Measurements from ENCODE around the gene SNAI3. TPM values are rescaled to one million over a fixed set of nuclear protein-coding genes. Genes with fewer than 3 reads are reported as not detected.

The SNAI3 gene
- total and polyA plus RNA-seq, 9 of the 15 experiments (the other 6 are each of a cell fraction or from before 2014, with no cell fraction given), result 0.04 to 4.1 (median 0.80) TPM; not detected in 1

DNA sequence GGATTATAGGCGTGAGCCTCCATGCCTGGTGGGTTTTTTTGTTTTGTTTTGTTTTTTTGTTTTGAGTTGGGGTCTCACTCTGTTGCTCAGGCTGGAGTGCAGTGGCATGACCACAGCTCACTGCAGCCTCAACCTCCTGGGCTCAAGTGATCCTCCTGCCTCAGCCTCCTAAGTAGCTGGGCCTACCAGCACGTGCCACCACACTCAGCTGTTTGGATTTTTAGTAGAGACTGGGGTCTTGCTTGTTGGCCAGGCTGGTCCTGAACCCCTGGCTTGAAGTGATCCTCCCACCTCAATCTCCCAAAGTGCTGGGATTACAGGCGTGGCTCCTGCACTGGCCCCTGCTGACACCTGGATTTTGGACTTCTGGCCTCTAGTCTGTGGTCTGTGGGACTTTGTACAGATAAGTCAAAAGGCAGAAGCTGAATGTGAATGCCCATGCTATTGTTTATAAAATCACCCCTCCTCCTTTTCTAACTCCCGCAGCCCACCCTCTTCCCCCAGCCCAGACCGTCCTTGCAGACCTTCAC, 5.7 kb downstream of the SNAI3 start:
- Histone ChIP-seq H3K9me1 (ENCODE audit: control insufficient read depth, insufficient read depth, low read length) (no peaks in the 10 kb centered on the region), H2AFZ (ENCODE audit: low read depth, low read length) (no peak overlapping the region), H3K27ac (ENCODE audit: extremely low read depth, low read depth, low read length) (no peak overlapping the region), H3K4me1 (replicated peaks in 1 of 2; ENCODE audit: control insufficient read depth in 2 of 2, insufficient read depth in 2 of 2, low read length in 2 of 2) (peaks cover 3 to 50% of the 10 kb centered on the region in 2 experiments; a peak in 3 of 5 replicates), H3K79me2 (ENCODE audit: control insufficient read depth, insufficient read depth, low read length) (no peaks in the 10 kb centered on the region), H3K27me3 (ENCODE audit: control insufficient read depth in 2 of 2, insufficient read depth in 2 of 2, low read length in 2 of 2) (no peaks in the 10 kb centered on the region), H3K4me3 (no peak overlapping the region), H3K4me2 (ENCODE audit: insufficient read depth, low read length) (no peak overlapping the region), H3K9me3 (replicated peaks; ENCODE audit: control insufficient read depth, insufficient read depth, low read depth, low read length) (no peaks in the 10 kb centered on the region), H4K20me1 (replicated peaks; ENCODE audit: control insufficient read depth, insufficient read depth, low read length) (no peaks in the 10 kb centered on the region; the same call in 1 of the 2 replicates), H3K9ac (ENCODE audit: insufficient read depth in 1 of 2, low read depth in 2 of 2, low read length in 2 of 2) (peak overlapping the region in 1 of 2 experiments; percentile 50; a peak in 2 of 4 replicates), H3K36me3 (ENCODE audit: control insufficient read depth, insufficient read depth, low read length) (no peaks in the 10 kb centered on the region)
- in situ Hi-C loops (cut with MboI), result no loop called here
- WGBS (ENCODE audit: insufficient coverage, low coverage, missing lambda C conversion rate), result 80% methylated on average over 5 of the region's 5 CpGs
- TF ChIP-seq ZFX (CRISPR knock-in tag; IDR thresholded peaks at IDR 0.05) (no peak), ZNF121 (CRISPR knock-in tag; conservative IDR thresholded peaks at IDR 0.05) (peak; percentile 60), CBX3 (IDR thresholded peaks at IDR 0.05; ENCODE audit: borderline replicate concordance in 1 of 2, low read length in 2 of 2) (no peak)
- ATAC-seq, result no peak
- ChIA-PET POLR2A (interaction anchor here (0.6 to 1.1 kb wide), 5 partner anchors 11 to 222 kb away, joined by 3 read pairs; no protein-coding TSS in a partner anchor), CTCF (ENCODE audit: low intra/inter-chr PET ratio) (no interaction called here)
- DNase-seq (ENCODE audit: extremely low read depth in 1 of 4, low spot score in 3 of 4), result no peak
- FAIRE-seq, result no peak
- intact Hi-C loops (cut with micrococcal nuclease), result no loop called here
- BruUV-seq (replicated peaks), result no TSS peak

DNA sequence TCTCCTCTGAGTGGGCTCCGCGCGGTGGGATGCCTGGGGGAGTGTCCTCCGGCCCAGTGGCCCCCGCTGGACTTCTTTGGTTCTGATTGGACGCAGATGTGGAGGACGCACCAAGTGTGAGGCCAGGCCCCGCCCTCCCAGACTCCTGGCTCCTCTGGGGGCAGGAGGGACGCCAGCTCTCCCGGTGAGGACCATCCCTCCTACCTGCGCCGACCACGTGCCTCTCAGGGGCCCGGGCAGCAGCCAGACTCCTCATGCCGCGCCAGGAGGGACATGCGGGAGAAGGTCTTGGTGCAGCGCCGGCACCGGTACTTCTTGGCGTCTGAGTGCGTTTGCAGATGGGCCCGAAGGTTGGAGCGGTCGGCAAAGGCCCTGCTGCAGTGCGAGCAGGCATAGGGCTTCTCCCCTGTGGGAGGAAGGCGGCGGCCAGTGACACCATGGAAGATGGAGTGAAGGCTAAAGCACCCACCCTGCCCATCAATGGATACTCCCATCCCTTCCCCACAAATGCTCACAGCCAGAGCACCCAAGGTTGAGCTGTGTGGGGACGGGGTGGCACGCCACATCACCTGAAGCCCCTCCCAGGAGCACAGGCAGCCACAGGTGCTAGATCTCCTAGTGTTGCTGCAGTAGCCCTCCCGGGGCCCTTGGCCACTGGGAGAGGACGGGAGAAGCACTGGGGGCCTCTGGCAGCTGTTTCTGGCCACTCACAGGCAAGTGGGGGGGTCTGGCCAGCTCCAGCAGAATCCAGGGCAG, 7.9 kb downstream of the SNAI3 start:
- DNase-seq (ENCODE audit: extremely low read depth in 1 of 4, low spot score in 3 of 4), result no peak
- peak overlapping the region in 1 of 2 experiments; percentile 78; a peak in 2 of 4 replicates for H3K9ac ChIP-seq (ENCODE audit: insufficient read depth in 1 of 2, low read depth in 2 of 2, low read length in 2 of 2)
- WGBS (ENCODE audit: insufficient coverage, low coverage, missing lambda C conversion rate), result 78% methylated on average over 31 of the region's 32 CpGs
- peaks cover 0 to 40% of the 10 kb centered on the region in 2 experiments; a peak in 2 of 5 replicates for H3K4me1 ChIP-seq (replicated peaks in 1 of 2; ENCODE audit: control insufficient read depth in 2 of 2, insufficient read depth in 2 of 2, low read length in 2 of 2)
- POLR2A ChIA-PET, result interaction anchor here (0.7 to 1.8 kb wide), 2 partner anchors 16 to 81 kb away, joined by 4 to 10 read pairs; partner anchors contain the start of gene MVD
- H3K27ac ChIP-seq (ENCODE audit: extremely low read depth, low read depth, low read length), result no peak overlapping the region
- H3K27me3 ChIP-seq (ENCODE audit: control insufficient read depth in 2 of 2, insufficient read depth in 2 of 2, low read length in 2 of 2), result no peaks in the 10 kb centered on the region
- in situ Hi-C loops (cut with MboI), result no loop called here
- H3K36me3 ChIP-seq (ENCODE audit: control insufficient read depth, insufficient read depth, low read length), result peaks cover 3% of the 10 kb centered on the region; the same call in 1 of the 3 replicates
- TF ChIP-seq HMG20A (CRISPR knock-in tag; conservative IDR thresholded peaks at IDR 0.05) (no peak), ZNF57 (CRISPR knock-in tag; IDR thresholded peaks at IDR 0.05) (no peak), IFI16 (CRISPR knock-in tag; IDR thresholded peaks at IDR 0.05) (no peak), RFX1 (IDR thresholded peaks at IDR 0.05) (no peak), ZC3H8 (IDR thresholded peaks at IDR 0.05) (no peak), POLR2G (IDR thresholded peaks at IDR 0.05; ENCODE audit: low read depth, low read length) (peak; percentile 70)
- no peaks in the 10 kb centered on the region for H3K79me2 ChIP-seq (ENCODE audit: control insufficient read depth, insufficient read depth, low read length)
- H4K20me1 ChIP-seq (replicated peaks; ENCODE audit: control insufficient read depth, insufficient read depth, low read length), result no peaks in the 10 kb centered on the region; the same call in 1 of the 2 replicates
- H3K9me3 ChIP-seq (replicated peaks; ENCODE audit: control insufficient read depth, insufficient read depth, low read depth, low read length), result no peaks in the 10 kb centered on the region
- H3K4me3 ChIP-seq, result no peak overlapping the region
- H3K4me2 ChIP-seq (ENCODE audit: insufficient read depth, low read length), result no peak overlapping the region
- intact Hi-C loops (cut with micrococcal nuclease), result no loop called here
- no peak overlapping the region for H2AFZ ChIP-seq (ENCODE audit: low read depth, low read length)
- CTCF ChIA-PET (ENCODE audit: low intra/inter-chr PET ratio), result no interaction called here
- no peaks in the 10 kb centered on the region for H3K9me1 ChIP-seq (ENCODE audit: control insufficient read depth, insufficient read depth, low read length)
- BruUV-seq (replicated peaks), result no TSS peak
- FAIRE-seq, result no peak
- ATAC-seq, result no peak

Data from K562 (cell line).